NCI-H2171 treated with DMSO at 0.1 percent for 48 hours (cell line): Measurements from ENCODE around the gene NECAB2.

ENCODE experiments used
- DNase-seq: peaks from one replicate; lab custom pipeline; 2025; lab: John Stamatoyannopoulos, UW

Gene NECAB2

GRCh38 chr16:83952940-83953795, 14.9 kb upstream of the NECAB2 start, which contains the start of gene OSGIN1:
Gene OSGIN1 (plus strand): TSS chr16:83953240. CDS start chr16:83957672, 4,432 bp downstream.
- DNase-seq: peak; percentile 72

- DNase-seq: peak; percentile 66
These were observed 14.1 kb upstream of the NECAB2 start for GRCh38 chr16:83953796-83954576.

GRCh38 chr16:83954577-83955016, 13.4 kb upstream of the NECAB2 start:
- no peak for DNase-seq

GRCh38 chr16:83955218-83956130, 12.6 kb upstream of the NECAB2 start:
- DNase-seq: no peak

- peak; percentile 70 for DNase-seq
These were observed 11.4 kb upstream of the NECAB2 start for GRCh38 chr16:83956336-83957289.

GRCh38 chr16:83957296-83957855, 10.7 kb upstream of the NECAB2 start:
- DNase-seq: no peak

- DNase-seq: no peak
These were observed 9.8 kb upstream of the NECAB2 start for GRCh38 chr16:83958137-83958845.

- no peak for DNase-seq
These were observed 9.0 kb upstream of the NECAB2 start for GRCh38 chr16:83958846-83959565.

GRCh38 chr16:83959656-83960434, 8.2 kb upstream of the NECAB2 start:
- no peak for DNase-seq

- no peak for DNase-seq
These were observed 7.4 kb upstream of the NECAB2 start for GRCh38 chr16:83960521-83961249.

- no peak for DNase-seq
These were observed 6.5 kb upstream of the NECAB2 start for GRCh38 chr16:83961591-83961990.

- no peak for DNase-seq
These were observed 4.5 kb upstream of the NECAB2 start for GRCh38 chr16:83963277-83964119.

- no peak for DNase-seq
These were observed 3.2 kb upstream of the NECAB2 start for GRCh38 chr16:83964684-83965443.

GRCh38 chr16:83965444-83966152, 2.4 kb upstream of the NECAB2 start:
- no peak for DNase-seq

GRCh38 chr16:83966153-83966696, 1.8 kb upstream of the NECAB2 start:
- DNase-seq: no peak
